ENCODE measurements around the gene CNPY3.

- TF ChIP-seq CTCF (IDR thresholded peaks at IDR 0.05), result no peak
- TF ChIP-seq POLR2A (IDR thresholded peaks at IDR 0.05), result no peak
These were observed 30.6 kb downstream of the CNPY3 start for GRCh38 chr6:42959917-42960242.

Measured in testis (tissue), 2 donors.